Esophagus (tissue), 2 donors: Measurements from ENCODE around the gene CHPF. TPM values are rescaled to one million over a fixed set of nuclear protein-coding genes. Genes with fewer than 3 reads are reported as not detected.

Experiments
- H3K27ac ChIP-seq, 2 donors: one replicate each; pipeline ENCODE4 v1.5.1; 2013; ENCODE audit warnings: low read depth in 2 of 2, mild to moderate bottlenecking in 2 of 2, inconsistent platforms in 1 of 2, low read length in 1 of 2, moderate library complexity in 1 of 2
- H3K27me3 ChIP-seq, 2 donors: one replicate each; pipeline ENCODE4 v1.6.1; 2013; ENCODE audit warnings: low read length in 2 of 2, control low read depth in 1 of 2, mild to moderate bottlenecking in 1 of 2; ENCODE audit not compliant: insufficient read depth in 2 of 2, control insufficient read depth in 1 of 2
- H3K36me3 ChIP-seq, 2 donors: one replicate each; pipeline ENCODE4 v1.6.1; 2013; ENCODE audit warnings: low read length in 1 of 2; ENCODE audit not compliant: control insufficient read depth in 2 of 2, insufficient read depth in 2 of 2
- H3K4me1 ChIP-seq, 2 donors: one replicate each; pipeline ENCODE4 v1.6.1; 2013; ENCODE audit warnings: low read length in 1 of 2; ENCODE audit not compliant: control insufficient read depth in 2 of 2, insufficient read depth in 2 of 2
- H3K4me3 ChIP-seq, 2 donors: one replicate each; pipeline ENCODE4 v1.5.1; 2013; ENCODE audit warnings: low read length in 2 of 2, mild to moderate bottlenecking in 2 of 2, low read depth in 1 of 2, moderate library complexity in 1 of 2
- H3K9me3 ChIP-seq, 2 donors: one replicate each; pipeline ENCODE4 v1.6.1; 2013; ENCODE audit warnings: mild to moderate bottlenecking in 2 of 2, low read depth in 1 of 2, low read length in 1 of 2, moderate library complexity in 1 of 2; ENCODE audit not compliant: control insufficient read depth in 2 of 2, insufficient read depth in 1 of 2
- WGBS, 2 donors: extraction: QIAGEN DNeasy Blood & Tissue Kit; methylation state at CpG; one replicate each; pipeline ENCODE4 v1.1.7; 2013; 5-methylcytosine and 5-hydroxymethylcytosine counted together
- polyA plus RNA-seq, 2 donors: library from polyadenylated mRNA; stranded (reverse); fragments of 200-250 nt; gene quantifications; one replicate each; pipeline ENCODE4 v1.2.3, GENCODE V29; 2013
- donor health status: healthy with polysubstance abuse.
- donor health status: Bipolar disorder and iron deficiency.

CHPF gene
- polyA plus RNA-seq, 2 donors, result 10.1 to 20.2 TPM

DNA sequence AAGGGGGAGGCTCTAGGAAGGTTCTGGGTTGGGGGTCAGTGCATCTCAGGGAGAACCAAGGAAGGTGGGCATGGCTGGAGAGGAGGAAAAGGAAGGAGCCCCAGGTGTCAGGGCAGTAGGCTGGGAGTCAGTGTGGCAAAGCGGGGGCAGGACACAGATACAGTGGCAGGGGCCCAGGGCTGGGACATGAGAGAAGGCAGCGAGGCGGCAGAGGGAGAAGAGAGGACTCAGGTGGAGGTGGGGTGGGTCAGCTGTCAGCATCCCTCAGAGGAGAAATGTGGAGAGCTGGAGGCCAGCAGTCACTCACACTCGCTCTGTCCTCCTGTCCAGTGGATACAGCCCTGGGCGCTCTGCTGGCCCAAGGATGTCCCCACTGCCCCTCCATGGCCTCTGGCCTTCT is 50.5 kb downstream of the CHPF start:
- Histone ChIP-seq H3K4me3 (no peak overlapping the region), H3K9me3 (no peaks in the 10 kb centered on the region), H3K27ac (no peak overlapping the region), H3K4me1 (peaks cover 0 to 10% of the 10 kb centered on the region in 2 donors), H3K27me3 (peaks cover 0 to 8% of the 10 kb centered on the region in 2 donors), H3K36me3 (no peaks in the 10 kb centered on the region)
- 88 to 91% methylated on average over 5 of the region's 5 CpGs for WGBS, 2 donors

DNA sequence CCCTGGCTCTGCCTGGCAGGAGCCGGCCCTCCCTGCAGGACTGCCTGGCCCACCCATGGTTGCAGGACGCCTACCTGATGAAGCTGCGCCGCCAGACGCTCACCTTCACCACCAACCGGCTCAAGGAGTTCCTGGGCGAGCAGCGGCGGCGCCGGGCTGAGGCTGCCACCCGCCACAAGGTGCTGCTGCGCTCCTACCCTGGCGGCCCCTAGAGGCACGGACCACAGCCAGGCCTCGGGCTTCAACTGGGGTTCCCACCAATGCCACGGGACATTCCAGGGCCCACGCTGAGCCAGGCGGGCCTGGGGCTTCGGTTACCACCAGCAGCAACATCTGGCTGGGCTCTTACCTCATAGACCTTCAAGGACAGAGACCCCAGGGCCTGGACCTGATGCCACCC is 51.0 kb downstream of the CHPF start:
- peaks cover 0 to 8% of the 10 kb centered on the region in 2 donors for H3K4me1 ChIP-seq
- H3K36me3 ChIP-seq, result no peaks in the 10 kb centered on the region
- WGBS, 2 donors, result 62 to 72% methylated on average over 20 of the region's 20 CpGs
- no peaks in the 10 kb centered on the region for H3K9me3 ChIP-seq
- peaks cover 0 to 8% of the 10 kb centered on the region in 2 donors for H3K27me3 ChIP-seq
- no peak overlapping the region for H3K4me3 ChIP-seq
- H3K27ac ChIP-seq, result no peak overlapping the region

DNA sequence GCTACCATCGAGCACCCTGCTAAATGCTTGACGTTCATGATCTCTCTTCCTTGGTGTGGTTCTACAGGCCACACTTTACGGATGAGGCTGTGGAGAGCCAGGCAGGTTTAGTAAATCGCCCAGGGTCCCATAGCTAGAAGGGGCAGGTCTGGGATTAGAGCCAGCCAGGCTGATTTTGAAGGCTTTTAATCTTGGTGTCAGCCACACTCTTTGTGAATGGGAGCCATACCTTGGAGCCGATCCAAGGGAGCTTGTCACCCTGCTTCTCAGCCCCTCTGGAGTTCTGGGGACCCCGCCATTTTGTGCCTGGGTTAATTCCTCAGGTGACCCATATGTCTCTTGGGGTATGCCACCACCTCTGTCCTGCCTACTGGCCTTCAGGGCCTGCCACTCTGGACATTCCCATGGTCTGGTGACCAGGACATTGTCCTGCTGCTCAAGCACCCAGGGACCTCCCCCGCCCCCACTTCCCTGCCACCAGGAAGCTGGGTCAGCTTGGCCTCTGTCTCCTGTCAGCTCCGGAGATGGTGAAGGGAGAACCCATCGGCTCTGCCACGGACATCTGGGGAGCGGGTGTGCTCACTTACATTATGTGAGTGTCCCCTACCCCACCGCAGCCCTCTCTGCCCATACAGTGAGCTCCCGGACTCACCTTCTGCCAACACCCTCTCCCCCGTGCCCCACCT is 52.2 kb downstream of the CHPF start:
- Histone ChIP-seq H3K9me3 (no peaks in the 10 kb centered on the region), H3K36me3 (no peaks in the 10 kb centered on the region), H3K27me3 (peaks cover 0 to 4% of the 10 kb centered on the region in 2 donors), H3K4me1 (no peaks in the 10 kb centered on the region), H3K27ac (no peak overlapping the region), H3K4me3 (no peak overlapping the region)
- WGBS, 2 donors, result 72 to 76% methylated on average over 14 of the region's 14 CpGs

DNA sequence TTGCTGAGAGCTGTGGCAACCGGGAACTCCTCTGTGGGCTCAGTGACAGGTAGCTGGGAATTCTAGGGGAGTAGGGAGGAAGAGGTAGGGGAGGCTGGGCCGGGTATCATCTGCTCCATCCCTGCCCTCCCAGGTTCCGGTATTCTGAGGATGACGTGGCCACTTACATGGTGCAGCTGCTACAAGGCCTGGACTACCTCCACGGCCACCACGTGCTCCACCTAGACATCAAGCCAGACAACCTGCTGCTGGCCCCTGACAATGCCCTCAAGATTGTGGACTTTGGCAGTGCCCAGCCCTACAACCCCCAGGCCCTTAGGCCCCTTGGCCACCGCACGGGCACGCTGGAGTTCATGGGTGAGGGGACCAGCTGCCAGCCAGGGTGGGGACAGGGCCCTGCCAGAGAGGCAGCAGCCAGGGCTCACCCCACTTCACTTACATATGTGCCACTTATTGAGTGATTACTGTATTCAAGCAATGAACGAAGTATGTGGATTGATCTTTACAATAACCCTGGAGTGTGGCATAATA is 52.9 kb downstream of the CHPF start:
- Histone ChIP-seq H3K9me3 (no peaks in the 10 kb centered on the region), H3K4me3 (no peak overlapping the region), H3K36me3 (no peaks in the 10 kb centered on the region), H3K27me3 (peaks cover 0 to under 1% of the 10 kb centered on the region in 2 donors), H3K27ac (no peak overlapping the region), H3K4me1 (no peaks in the 10 kb centered on the region)
- 74 to 80% methylated on average over 10 of the region's 10 CpGs for WGBS, 2 donors

DNA sequence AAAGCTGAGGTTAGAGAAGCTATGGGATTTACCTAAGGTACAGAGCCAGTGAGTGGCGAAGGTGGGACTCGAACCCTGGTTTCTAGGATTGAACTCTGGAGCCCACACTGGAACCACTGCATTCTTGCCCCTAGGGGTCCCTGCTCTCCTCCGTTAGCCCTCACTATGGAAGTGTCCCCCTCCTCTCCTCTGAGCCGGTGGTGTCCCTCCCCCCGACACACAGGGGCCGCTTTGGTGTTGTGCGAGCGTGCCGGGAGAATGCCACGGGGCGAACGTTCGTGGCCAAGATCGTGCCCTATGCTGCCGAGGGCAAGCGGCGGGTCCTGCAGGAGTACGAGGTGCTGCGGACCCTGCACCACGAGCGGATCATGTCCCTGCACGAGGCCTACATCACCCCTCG is 53.4 kb downstream of the CHPF start:
- H3K27me3 ChIP-seq, result no peaks in the 10 kb centered on the region
- 84 to 86% methylated on average over 23 of the region's 23 CpGs for WGBS, 2 donors
- no peaks in the 10 kb centered on the region for H3K9me3 ChIP-seq
- no peak overlapping the region for H3K4me3 ChIP-seq
- no peaks in the 10 kb centered on the region for H3K36me3 ChIP-seq
- no peaks in the 10 kb centered on the region for H3K4me1 ChIP-seq
- H3K27ac ChIP-seq, result no peak overlapping the region

DNA sequence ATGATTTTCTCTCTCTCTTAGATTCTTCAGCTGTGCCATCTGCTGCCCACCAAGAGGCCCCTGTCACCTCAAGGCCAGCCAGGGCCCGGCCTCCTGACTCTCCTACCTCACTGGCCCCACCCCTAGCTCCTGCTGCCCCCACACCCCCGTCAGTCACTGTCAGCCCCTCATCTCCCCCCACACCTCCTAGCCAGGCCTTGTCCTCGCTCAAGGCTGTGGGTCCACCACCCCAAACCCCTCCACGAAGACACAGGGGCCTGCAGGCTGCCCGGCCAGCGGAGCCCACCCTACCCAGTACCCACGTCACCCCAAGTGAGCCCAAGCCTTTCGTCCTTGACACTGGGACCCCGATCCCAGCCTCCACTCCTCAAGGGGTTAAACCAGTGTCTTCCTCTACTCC is 54.3 kb downstream of the CHPF start:
- WGBS, 2 donors, result 78 to 82% methylated on average over 9 of the region's 9 CpGs
- Histone ChIP-seq H3K36me3 (no peaks in the 10 kb centered on the region), H3K4me3 (no peak overlapping the region), H3K9me3 (no peaks in the 10 kb centered on the region), H3K27ac (no peak overlapping the region), H3K27me3 (peaks cover 0 to 8% of the 10 kb centered on the region in 2 donors), H3K4me1 (peaks cover 4 to 6% of the 10 kb centered on the region in 2 donors)

Other genes with a start within 250 kb of the CHPF start
- under 1 TPM; 0.02 to 0.14 TPM for gene PTPRN, start 234.4 kb downstream of the CHPF start, polyA plus RNA-seq
- not detected for gene RESP18, start 211.1 kb downstream of the CHPF start, polyA plus RNA-seq
- 10 to 100 TPM; 46.2 to 49.6 TPM for gene DNPEP, start 155.9 kb downstream of the CHPF start, polyA plus RNA-seq
- 100 to 1,000 TPM; 672 to 686 TPM for gene DES, start 125.4 kb downstream of the CHPF start, polyA plus RNA-seq
- gene SPEG, start 109.0 kb downstream of the CHPF start, polyA plus RNA-seq, result 10 to 100 TPM; 22.3 to 37.7 TPM
- gene GMPPA, start 44.9 kb downstream of the CHPF start, polyA plus RNA-seq, result 10 to 100 TPM; 18.4 to 25.5 TPM
- under 1 TPM; 0.01 to 0.02 TPM for gene ASIC4, start 29.3 kb downstream of the CHPF start, polyA plus RNA-seq
- 1 to 10 TPM; 1.6 to 1.7 TPM for gene TMEM198, start 219 bp upstream of the CHPF start, polyA plus RNA-seq
- gene OBSL1, start 27.7 kb upstream of the CHPF start, polyA plus RNA-seq, result 10 to 100 TPM; 19.9 to 28.6 TPM
- under 1 TPM; 0.24 to 0.71 TPM for gene INHA, start 28.5 kb upstream of the CHPF start, polyA plus RNA-seq
- gene STK11IP, start 54.0 kb upstream of the CHPF start, polyA plus RNA-seq, result 10 to 100 TPM; 17.0 to 25.5 TPM
- gene SLC4A3, start 83.8 kb upstream of the CHPF start, polyA plus RNA-seq, result 1 to 10 TPM; 2.0 to 2.5 TPM